OCI-LY1 (cell line): ENCODE measurements around the gene SIN3A.

Experiments
- EZH2 ChIP-seq: fragments of 200-600 bp; sonication (generic), shearing (Covaris generic); IDR thresholded peaks from 2 replicates; pipeline ENCODE4 v1.8.0; 2017; ENCODE audit warnings: borderline replicate concordance, mixed run types, mild to moderate bottlenecking, antibody characterized with exemption, low read length, moderate library complexity, mixed read lengths
- TF ChIP-seq, protein P1 (sequence below): fragments of 200-600 bp; sonication (generic), shearing (Covaris generic); IDR thresholded peaks from 2 replicates; pipeline ENCODE4 v1.5.1; 2017; ENCODE audit warnings: mild to moderate bottlenecking, antibody characterized with exemption, low read length, moderate library complexity, mixed read lengths

DNA sequence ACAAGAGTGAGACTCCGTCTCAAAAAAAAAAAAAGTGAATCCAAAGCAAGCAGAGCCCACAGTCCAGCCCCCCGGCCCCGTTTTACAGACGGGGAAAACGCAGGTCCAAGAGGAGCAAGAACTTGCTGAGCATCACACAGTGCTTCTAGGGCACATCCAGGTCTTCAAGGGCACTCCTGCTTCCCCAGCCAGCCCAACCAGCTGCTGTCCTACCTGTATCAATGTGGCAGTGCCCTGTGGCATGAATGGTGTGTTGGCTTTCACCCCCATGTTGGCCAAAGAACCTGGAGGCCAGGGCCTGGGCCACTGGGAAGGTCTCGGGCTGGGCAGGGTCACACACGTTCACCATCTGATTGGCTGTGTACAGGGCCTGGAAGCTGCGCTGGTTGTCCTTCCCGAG is 87.7 kb downstream of the SIN3A start:
- TF ChIP-seq EZH2: no peak
- TF ChIP-seq, protein P1, sequence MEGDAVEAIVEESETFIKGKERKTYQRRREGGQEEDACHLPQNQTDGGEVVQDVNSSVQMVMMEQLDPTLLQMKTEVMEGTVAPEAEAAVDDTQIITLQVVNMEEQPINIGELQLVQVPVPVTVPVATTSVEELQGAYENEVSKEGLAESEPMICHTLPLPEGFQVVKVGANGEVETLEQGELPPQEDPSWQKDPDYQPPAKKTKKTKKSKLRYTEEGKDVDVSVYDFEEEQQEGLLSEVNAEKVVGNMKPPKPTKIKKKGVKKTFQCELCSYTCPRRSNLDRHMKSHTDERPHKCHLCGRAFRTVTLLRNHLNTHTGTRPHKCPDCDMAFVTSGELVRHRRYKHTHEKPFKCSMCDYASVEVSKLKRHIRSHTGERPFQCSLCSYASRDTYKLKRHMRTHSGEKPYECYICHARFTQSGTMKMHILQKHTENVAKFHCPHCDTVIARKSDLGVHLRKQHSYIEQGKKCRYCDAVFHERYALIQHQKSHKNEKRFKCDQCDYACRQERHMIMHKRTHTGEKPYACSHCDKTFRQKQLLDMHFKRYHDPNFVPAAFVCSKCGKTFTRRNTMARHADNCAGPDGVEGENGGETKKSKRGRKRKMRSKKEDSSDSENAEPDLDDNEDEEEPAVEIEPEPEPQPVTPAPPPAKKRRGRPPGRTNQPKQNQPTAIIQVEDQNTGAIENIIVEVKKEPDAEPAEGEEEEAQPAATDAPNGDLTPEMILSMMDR: no peak
